Activated CD4-positive, alpha-beta T cell treated with anti-CD3 and anti-CD28 coated beads for 36 hours (primary cell): ENCODE measurements around the gene NSFL1C. TPM values are rescaled to one million over a fixed set of nuclear protein-coding genes. Genes with fewer than 3 reads are reported as not detected.

Source experiments
- ATAC-seq: fragments of 200-7000 bp; cut with Tn5 transposase; one replicate; pipeline ENCODE4 v1.10.0; 2021; ENCODE audit warnings: mild to moderate bottlenecking, moderate library complexity
- CTCF ChIA-PET: fragments of 350-600 bp; sonication (Branson Sonifier 250); formaldehyde crosslinking; loops from one replicate; lab custom pipeline; 2021; ENCODE audit warnings: antibody characterized with exemption; lab: Charles Lee
- POLR2A ChIA-PET: fragments of 350-600 bp; sonication (Branson Sonifier 250); formaldehyde crosslinking; loops from one replicate; lab custom pipeline; 2021; ENCODE audit warnings: antibody characterized with exemption, inconsistent platforms; lab: Charles Lee
- DNase-seq: peaks from one replicate; pipeline ENCODE4 v3.0.0-alpha.2; 2020
- H3K27ac Mint-ChIP-seq: one replicate; pipeline ENCODE4 v1.8.0; 2021; ENCODE audit warnings: mixed read lengths
- H3K27me3 Mint-ChIP-seq: one replicate; pipeline ENCODE4 v1.8.0; 2021; ENCODE audit warnings: mixed read lengths
- H3K36me3 Mint-ChIP-seq: one replicate; pipeline ENCODE4 v1.8.0; 2021; ENCODE audit warnings: low read depth, mixed read lengths
- H3K4me1 Mint-ChIP-seq: one replicate; pipeline ENCODE4 v1.8.0; 2021; ENCODE audit warnings: mixed read lengths
- H3K4me3 Mint-ChIP-seq: one replicate; pipeline ENCODE4 v1.8.0; 2021; ENCODE audit warnings: mild to moderate bottlenecking, moderate library complexity, mixed read lengths
- H3K9me3 Mint-ChIP-seq: one replicate; pipeline ENCODE4 v1.8.0; 2021; ENCODE audit warnings: low read depth, mixed read lengths
- intact Hi-C, 2 experiments: fragments of 100-400 bp; cut with DNase I in 1 of 2; cut with micrococcal nuclease in 1 of 2; formaldehyde crosslinking; loops; one replicate each; pipeline versions ENCODE4 v1.14.2 to v1.15.1; 2022 to 2024; cut with DNase I, micrococcal nuclease
- total RNA-seq, 2 experiments: library from RNA; stranded (reverse); gene quantifications; one replicate each; pipeline ENCODE4 v1.2.3, GENCODE V29; 2021

Gene NSFL1C
- total RNA-seq, 2 experiments from 2014 or later: 71.3 to 78.1 TPM

GRCh38 chr20:1469925-1470571 lies 3.4 kb upstream of the NSFL1C start:
- no peak overlapping the region for H3K4me3 Mint-ChIP-seq
- H3K4me1 Mint-ChIP-seq: peaks cover 21% of the 10 kb centered on the region
- H3K27ac Mint-ChIP-seq: no peak overlapping the region
- H3K9me3 Mint-ChIP-seq: no peaks in the 10 kb centered on the region
- H3K36me3 Mint-ChIP-seq: peaks cover 3% of the 10 kb centered on the region
- CTCF ChIA-PET: interaction anchor here (1.4 to 5.0 kb wide), 2 partner anchors 34 to 307 kb away, joined by 5 to 18 read pairs; no protein-coding TSS in a partner anchor
- no peak for ATAC-seq
- H3K27me3 Mint-ChIP-seq: peaks cover 6% of the 10 kb centered on the region
- POLR2A ChIA-PET: no interaction called here
- intact Hi-C loops: loop anchor here (10.0 kb wide), 2 partner anchors 355 to 1935 kb away; partner anchors contain the start of genes DNAAF9 (in 1 of the 2) and PSMF1 (in 1 of the 2)
- peak; percentile 53 for DNase-seq

GRCh38 chr20:1469306-1469905 lies 2.8 kb upstream of the NSFL1C start:
- Mint-ChIP-seq H3K9me3 (no peaks in the 10 kb centered on the region), H3K27me3 (peaks cover 6% of the 10 kb centered on the region), H3K36me3 (peaks cover 4% of the 10 kb centered on the region), H3K4me3 (no peak overlapping the region), H3K27ac (no peak overlapping the region), H3K4me1 (peaks cover 27% of the 10 kb centered on the region)
- DNase-seq: no peak
- POLR2A ChIA-PET: no interaction called here
- ATAC-seq: no peak
- CTCF ChIA-PET: interaction anchor here (1.1 to 5.0 kb wide), 4 partner anchors 33 to 308 kb away, joined by 3 to 18 read pairs (median 8); no protein-coding TSS in a partner anchor
- intact Hi-C loops: loop anchor here (10.0 kb wide), 2 partner anchors 355 to 1935 kb away; partner anchors contain the start of genes DNAAF9 (in 1 of the 2) and PSMF1 (in 1 of the 2)

- CTCF ChIA-PET: interaction anchor here (0.7 to 5.0 kb wide), 12 partner anchors 9 to 382 kb away, joined by 3 to 28 read pairs (median 4); no protein-coding TSS in a partner anchor
- H3K4me3 Mint-ChIP-seq: no peak overlapping the region
- no peak for ATAC-seq
- H3K4me1 Mint-ChIP-seq: peaks cover 40% of the 10 kb centered on the region
- H3K27me3 Mint-ChIP-seq: peaks cover 6% of the 10 kb centered on the region
- DNase-seq: no peak
- H3K36me3 Mint-ChIP-seq: peaks cover 9% of the 10 kb centered on the region
- POLR2A ChIA-PET: no interaction called here
- intact Hi-C loops: loop anchor here (10.0 kb wide), 2 partner anchors 353 to 1937 kb away; partner anchors contain the start of genes DNAAF9 (in 1 of the 2) and PSMF1 (in 1 of the 2)
- H3K9me3 Mint-ChIP-seq: no peaks in the 10 kb centered on the region
- no peak overlapping the region for H3K27ac Mint-ChIP-seq
These were observed 1.5 kb upstream of the NSFL1C start for GRCh38 chr20:1468117-1468624.

GRCh38 chr20:1467355-1468116 lies 887 bp upstream of the NSFL1C start:
- Mint-ChIP-seq H3K36me3 (peaks cover 14% of the 10 kb centered on the region), H3K4me1 (peaks cover 42% of the 10 kb centered on the region), H3K4me3 (peak overlapping the region; percentile 85), H3K27me3 (peaks cover 6% of the 10 kb centered on the region), H3K9me3 (no peaks in the 10 kb centered on the region), H3K27ac (no peak overlapping the region)
- ChIA-PET POLR2A (interaction anchor here (0.5 to 1.6 kb wide), 2 partner anchors 150 to 310 kb away, joined by 3 to 5 read pairs; no protein-coding TSS in a partner anchor), CTCF (interaction anchor here (0.6 to 5.0 kb wide), 17 partner anchors 9 to 383 kb away, joined by 3 to 28 read pairs (median 4); partner anchors contain the start of gene FKBP1A)
- intact Hi-C loops: loop anchor here (2.0 to 10.0 kb wide), 3 partner anchors 201 to 1937 kb away; partner anchors contain the start of genes DNAAF9 (in 1 of the 2), PSMF1 (in 1 of the 2) and SNPH (in 1 of the 2)
- DNase-seq: peak; percentile 34
- no peak for ATAC-seq

- no peak for ATAC-seq
- Mint-ChIP-seq H3K4me1 (peaks cover 42% of the 10 kb centered on the region), H3K36me3 (peaks cover 14% of the 10 kb centered on the region), H3K4me3 (peak overlapping the region; percentile 85), H3K9me3 (no peaks in the 10 kb centered on the region), H3K27ac (no peak overlapping the region), H3K27me3 (peaks cover 6% of the 10 kb centered on the region)
- ChIA-PET CTCF (interaction anchor here (0.6 to 5.0 kb wide), 13 partner anchors 8 to 310 kb away, joined by 3 to 28 read pairs (median 4); partner anchors contain the start of gene FKBP1A), POLR2A (interaction anchor here (0.5 to 1.6 kb wide), 3 partner anchors 141 to 310 kb away, joined by 3 to 5 read pairs (median 3); no protein-coding TSS in a partner anchor)
- no peak for DNase-seq
- intact Hi-C loops: loop anchor here (2.0 to 10.0 kb wide), 3 partner anchors 200 to 1938 kb away; partner anchors contain the start of genes DNAAF9 (in 1 of the 2), PSMF1 (in 1 of the 2) and SNPH (in 1 of the 2)
These were observed 369 bp upstream of the NSFL1C start for GRCh38 chr20:1467082-1467354.

- H3K4me3 Mint-ChIP-seq: peak overlapping the region; percentile 85
- no peak for ATAC-seq
- H3K27me3 Mint-ChIP-seq: peaks cover 6% of the 10 kb centered on the region
- intact Hi-C loops: loop anchor here (1.0 to 10.0 kb wide), 16 partner anchors 28 to 1939 kb away; partner anchors contain the start of genes FKBP1A (in 2 of the 2), PSMF1 (in 2 of the 2), DNAAF9 (in 1 of the 2) and FAM110A (in 1 of the 2)
- CTCF ChIA-PET: interaction anchor here (0.6 to 5.0 kb wide), 11 partner anchors 10 to 501 kb away, joined by 3 to 28 read pairs (median 4); no protein-coding TSS in a partner anchor
- H3K27ac Mint-ChIP-seq: peak overlapping the region; percentile 85
- no peaks in the 10 kb centered on the region for H3K9me3 Mint-ChIP-seq
- peaks cover 46% of the 10 kb centered on the region for H3K4me1 Mint-ChIP-seq
- H3K36me3 Mint-ChIP-seq: peaks cover 18% of the 10 kb centered on the region
- DNase-seq: no peak
- POLR2A ChIA-PET: interaction anchor here (0.9 to 1.1 kb wide), 2 partner anchors 140 to 142 kb away, joined by 3 read pairs; no protein-coding TSS in a partner anchor
These were observed 1.0 kb downstream of the NSFL1C start for GRCh38 chr20:1465470-1466210.

GRCh38 chr20:1463971-1464570 lies 2.6 kb downstream of the NSFL1C start:
- intact Hi-C loops: loop anchor here (10.0 kb wide), 2 partner anchors 349 to 1941 kb away; partner anchors contain the start of genes DNAAF9 (in 1 of the 2) and PSMF1 (in 1 of the 2)
- peaks cover 46% of the 10 kb centered on the region for H3K4me1 Mint-ChIP-seq
- H3K27ac Mint-ChIP-seq: peak overlapping the region; percentile 16
- POLR2A ChIA-PET: no interaction called here
- peaks cover 23% of the 10 kb centered on the region for H3K36me3 Mint-ChIP-seq
- H3K9me3 Mint-ChIP-seq: no peaks in the 10 kb centered on the region
- ATAC-seq: no peak
- CTCF ChIA-PET: interaction anchor here (0.6 kb wide), 1 partner anchor 9 kb away, joined by 3 read pairs; no protein-coding TSS in a partner anchor
- H3K27me3 Mint-ChIP-seq: peaks cover 6% of the 10 kb centered on the region
- no peak for DNase-seq
- H3K4me3 Mint-ChIP-seq: no peak overlapping the region

- no peak for DNase-seq
- POLR2A ChIA-PET: no interaction called here
- peaks cover 42% of the 10 kb centered on the region for H3K4me1 Mint-ChIP-seq
- CTCF ChIA-PET: no interaction called here
- peaks cover 27% of the 10 kb centered on the region for H3K36me3 Mint-ChIP-seq
- peaks cover 2% of the 10 kb centered on the region for H3K27me3 Mint-ChIP-seq
- H3K27ac Mint-ChIP-seq: no peak overlapping the region
- intact Hi-C loops: loop anchor here (10.0 kb wide), 2 partner anchors 348 to 1942 kb away; partner anchors contain the start of genes DNAAF9 (in 1 of the 2) and PSMF1 (in 1 of the 2)
- H3K9me3 Mint-ChIP-seq: no peaks in the 10 kb centered on the region
- no peak for ATAC-seq
- no peak overlapping the region for H3K4me3 Mint-ChIP-seq
These were observed 3.8 kb downstream of the NSFL1C start for GRCh38 chr20:1462834-1463233.

GRCh38 chr20:1462001-1462400 lies 4.6 kb downstream of the NSFL1C start:
- Mint-ChIP-seq H3K27me3 (no peaks in the 10 kb centered on the region), H3K36me3 (peaks cover 34% of the 10 kb centered on the region), H3K4me3 (no peak overlapping the region), H3K9me3 (no peaks in the 10 kb centered on the region), H3K4me1 (peaks cover 34% of the 10 kb centered on the region), H3K27ac (no peak overlapping the region)
- ChIA-PET POLR2A (no interaction called here), CTCF (interaction anchor here (1.1 to 1.7 kb wide), 2 partner anchors 23 to 41 kb away, joined by 3 to 4 read pairs; no protein-coding TSS in a partner anchor)
- no peak for ATAC-seq
- DNase-seq: no peak
- intact Hi-C loops: loop anchor here (10.0 kb wide), 2 partner anchors 347 to 1943 kb away; partner anchors contain the start of genes DNAAF9 (in 1 of the 2) and PSMF1 (in 1 of the 2)
